K562 (cell line): Measurements from ENCODE around the gene MINDY4. TPM values are rescaled to one million over a fixed set of nuclear protein-coding genes. Genes with fewer than 3 reads are reported as not detected.
A peak's percentile ranks its signal among the peaks of the same experiment; 100 is the strongest.

Experiments used
- ATAC-seq: fragments of 200-7000 bp; cut with Tn5 transposase; 3 replicates; pipeline ENCODE4 v1.9.1; 2020; ENCODE audit warnings: moderate library complexity
- BruUV-seq: library from RNA; stranded (reverse); fragments of 400-500 nt; replicated peaks from 2 replicates; lab custom pipeline; 2021; lab: Mats Ljungman, UMichigan
- CTCF ChIA-PET: fragments of 300-600 bp; formaldehyde crosslinking; extraction: SDS; loops from one replicate; lab custom pipeline; 2021; ENCODE audit warnings: low intra/inter-chr PET ratio; lab: Yijun Ruan, JAX
- POLR2A ChIA-PET: fragments of 300-600, 350-650 bp; sonication (Branson Sonifier 250); formaldehyde crosslinking; extraction: SDS; loops from one replicate; lab custom pipeline; 2021; ENCODE audit warnings: antibody characterized with exemption, inconsistent platforms; lab: Yijun Ruan, JAX
- DNase-seq, 4 experiments: peaks; one replicate each; pipeline versions ENCODE4 v3.0.0 to v3.0.0-alpha.2; 2011 to 2018; ENCODE audit warnings: low spot score in 3 of 4, mixed read lengths in 3 of 4; ENCODE audit errors: extremely low read depth in 1 of 4
- FAIRE-seq: peaks from 2 replicates; lab custom pipeline; 2011; peaks lifted over from hg19 to GRCh38; lab: Jason Lieb, UNC
- H2AFZ ChIP-seq: 2 replicates; pipeline ENCODE4 v1.6.0; 2011; ENCODE audit warnings: low read depth, low read length, control low read depth, inconsistent platforms
- H3K27ac ChIP-seq: fragments of 200-600 bp; 3 replicates; pipeline ENCODE4 v1.8.0; 2011; ENCODE audit warnings: low read depth, mild to moderate bottlenecking, control low read depth, inconsistent platforms, low read length, moderate library complexity, mixed read lengths; ENCODE audit errors: extremely low read depth
- H3K27me3 ChIP-seq, 2 experiments: fragments of 300-600 bp in 1 of 2; 2 replicates in 1 of 2; 3 replicates in 1 of 2; pipeline versions ENCODE4 v1.6.0 to v1.8.0; 2011; ENCODE audit warnings: inconsistent platforms in 2 of 2, low read length in 2 of 2, mild to moderate bottlenecking in 1 of 2, mixed read lengths in 1 of 2, moderate library complexity in 1 of 2; ENCODE audit not compliant: control insufficient read depth in 2 of 2, insufficient read depth in 2 of 2
- H3K36me3 ChIP-seq: fragments of 300-600 bp; 3 replicates; pipeline ENCODE4 v1.8.0; 2011; ENCODE audit warnings: mild to moderate bottlenecking, low read length, inconsistent platforms; ENCODE audit not compliant: control insufficient read depth, insufficient read depth
- H3K4me1 ChIP-seq, 2 experiments: fragments of 200-600 bp in 1 of 2; replicated peaks in 1 of 2; 2 replicates in 1 of 2; 3 replicates in 1 of 2; pipeline versions ENCODE4 v1.5.1 to v1.8.0; 2011; ENCODE audit warnings: inconsistent platforms in 2 of 2, low read length in 2 of 2, mild to moderate bottlenecking in 1 of 2, mixed read lengths in 1 of 2, moderate library complexity in 1 of 2; ENCODE audit not compliant: control insufficient read depth in 2 of 2, insufficient read depth in 2 of 2
- H3K4me2 ChIP-seq: 2 replicates; pipeline ENCODE4 v1.6.1; 2011; ENCODE audit warnings: low read length, control low read depth, inconsistent platforms, mixed read lengths; ENCODE audit not compliant: insufficient read depth
- H3K4me3 ChIP-seq: fragments of 200-600 bp; sonication (generic), shearing (Covaris generic); 2 replicates; pipeline ENCODE4 v1.5.1; 2016; ENCODE audit warnings: control low read depth, inconsistent platforms
- H3K79me2 ChIP-seq: fragments of 200-600 bp; 3 replicates; pipeline ENCODE4 v1.8.0; 2011; ENCODE audit warnings: low read length, inconsistent platforms; ENCODE audit not compliant: control insufficient read depth, insufficient read depth
- H3K9ac ChIP-seq, 2 experiments: 2 replicates each; pipeline versions ENCODE4 v1.6.0 to v1.6.1; 2011; ENCODE audit warnings: low read depth in 2 of 2, low read length in 2 of 2, control low read depth in 1 of 2, inconsistent platforms in 1 of 2, mild to moderate bottlenecking in 1 of 2, mixed read lengths in 1 of 2; ENCODE audit not compliant: insufficient read depth in 1 of 2
- H3K9me1 ChIP-seq: one replicate; pipeline ENCODE4 v1.6.0; 2011; ENCODE audit warnings: inconsistent platforms, mild to moderate bottlenecking, low read length, moderate library complexity; ENCODE audit not compliant: control insufficient read depth, insufficient read depth
- H3K9me3 ChIP-seq: replicated peaks from 2 replicates; pipeline ENCODE4 v1.5.1; 2011; ENCODE audit warnings: low read depth, low read length, inconsistent platforms; ENCODE audit not compliant: control insufficient read depth, insufficient read depth
- H4K20me1 ChIP-seq: replicated peaks from 2 replicates; pipeline ENCODE4 v1.6.1; 2011; ENCODE audit warnings: low read length, inconsistent platforms, mixed read lengths; ENCODE audit not compliant: control insufficient read depth, insufficient read depth
- BRF1 ChIP-seq: IDR thresholded peaks from 3 replicates; pipeline ENCODE4 v1.6.1; 2011; ENCODE audit warnings: borderline replicate concordance, mild to moderate bottlenecking; ENCODE audit not compliant: insufficient read length; ENCODE audit errors: extremely low read depth
- CBX2 ChIP-seq: fragments of 200-600 bp; sonication (generic); IDR thresholded peaks from one replicate; pipeline ENCODE4 v1.6.1; 2012; ENCODE audit warnings: mild to moderate bottlenecking, low read length, inconsistent platforms; ENCODE audit not compliant: insufficient read depth, poor library complexity, severe bottlenecking
- ELF1 ChIP-seq: fragments of 200-800 bp; sonication (Bioruptor generic); IDR thresholded peaks from 2 replicates; pipeline ENCODE4 v1.6.1; 2016; ENCODE audit warnings: missing genetic modification characterization, missing compliant biosample characterization
- FOXK2 ChIP-seq, 2 experiments: fragments of 450-650 bp; IDR thresholded peaks in 1 of 2; conservative IDR thresholded peaks in 1 of 2; 2 replicates each; pipeline ENCODE4 v1.6.1; 2016; ENCODE audit warnings: low read depth in 2 of 2, mild to moderate bottlenecking in 1 of 2
- HEY1 ChIP-seq: fragments of 250-450 bp; sonication (Bioruptor Pico); IDR thresholded peaks from 2 replicates; pipeline ENCODE4 v1.5.0; 2020; ENCODE audit warnings: mild to moderate bottlenecking, moderate library complexity, borderline replicate concordance
- JUNB ChIP-seq: fragments of 450-650 bp; formaldehyde crosslinking; conservative IDR thresholded peaks from 2 replicates; pipeline ENCODE4 v1.4.0; 2020; ENCODE audit warnings: mild to moderate bottlenecking
- KDM1A ChIP-seq, 2 experiments: fragments of 450-650 bp; IDR thresholded peaks; 2 replicates each; pipeline ENCODE4 v1.6.1; 2016; ENCODE audit warnings: mild to moderate bottlenecking in 2 of 2
- KDM4B ChIP-seq, 2 experiments: fragments of 450-650 bp in 1 of 2; sonication (generic) in 1 of 2; IDR thresholded peaks; 2 replicates each; pipeline ENCODE4 v1.6.1; 2016 to 2017; ENCODE audit warnings: borderline replicate concordance in 2 of 2, antibody characterized with exemption in 1 of 2, low read depth in 1 of 2, mild to moderate bottlenecking in 1 of 2
- NCOA1 ChIP-seq: fragments of 450-650 bp; IDR thresholded peaks from 2 replicates; pipeline ENCODE4 v1.6.1; 2016; ENCODE audit warnings: low read depth
- NFYB ChIP-seq: IDR thresholded peaks from 2 replicates; pipeline ENCODE4 v1.6.1; 2011; ENCODE audit warnings: mild to moderate bottlenecking, moderate library complexity; ENCODE audit not compliant: insufficient read length; ENCODE audit errors: extremely low read depth
- NR2F6 ChIP-seq: fragments of 450-650 bp; formaldehyde crosslinking; IDR thresholded peaks from 2 replicates; pipeline ENCODE4 v1.4.0; 2020; ENCODE audit warnings: mild to moderate bottlenecking
- PKNOX1 ChIP-seq: fragments of 450-650 bp; IDR thresholded peaks from 2 replicates; pipeline ENCODE4 v1.6.1; 2016
- POLR2H ChIP-seq: IDR thresholded peaks from 2 replicates; pipeline ENCODE4 v1.6.1; 2016; ENCODE audit warnings: missing genetic modification characterization, low read depth, mild to moderate bottlenecking, control low read depth, missing compliant biosample characterization, moderate library complexity
- SP1 ChIP-seq: sonication (generic); formaldehyde crosslinking; IDR thresholded peaks from 2 replicates; pipeline ENCODE4 v1.8.1; 2022; ENCODE audit warnings: mild to moderate bottlenecking, missing genetic modification reagents
- ZFX ChIP-seq: sonication (generic); formaldehyde crosslinking; IDR thresholded peaks from 2 replicates; pipeline ENCODE4 v1.8.0; 2022; ENCODE audit warnings: mild to moderate bottlenecking, missing genetic modification reagents, moderate library complexity
- ZNF445 ChIP-seq: fragments of 250-450 bp; sonication (Bioruptor Pico); IDR thresholded peaks from 2 replicates; pipeline ENCODE4 v1.4.0; 2020; ENCODE audit warnings: low read depth, mild to moderate bottlenecking, moderate library complexity
- ZNF764 ChIP-seq: fragments of 250-450 bp; sonication (Bioruptor Pico); IDR thresholded peaks from 2 replicates; pipeline ENCODE4 v1.4.0; 2020; ENCODE audit warnings: low read depth, mild to moderate bottlenecking, moderate library complexity
- WGBS: fragments of 100-300 bp; shearing (Covaris generic); methylation state at CpG from one replicate; pipeline ENCODE4 v1.1.6; 2016; ENCODE audit warnings: low coverage, mixed read lengths; ENCODE audit not compliant: insufficient coverage; ENCODE audit errors: missing lambda C conversion rate; 5-methylcytosine and 5-hydroxymethylcytosine counted together
- in situ Hi-C: fragments of 300-500 bp; cut with MboI; formaldehyde crosslinking; loops from 4 replicates; pipeline ENCODE4 v1.15.0; 2018; ENCODE audit warnings: inconsistent platforms, mixed read lengths
- intact Hi-C: fragments of 100-400 bp; cut with micrococcal nuclease; formaldehyde crosslinking; loops from 2 replicates; pipeline ENCODE4 v1.14.2; 2022
- polyA plus RNA-seq, 8 experiments: library from polyadenylated mRNA; depleted of rRNA in 4 of 8; stranded (reverse) in 5 of 8; unstranded in 3 of 8; fragments of >200 nt; fragmentation: Nextera tagmentation in 2 of 8; fragmentation: Illumina TruSeq in 1 of 8; extraction: Ambion mirVana in 2 of 8; extraction: Trizol in 1 of 8; gene quantifications; 2 replicates each; pipeline versions ENCODE4 v1.2.1 to v1.2.3, GENCODE V29; 2011 to 2014; ENCODE audit warnings: inconsistent platforms in 1 of 8, missing spikeins in 1 of 8
- total RNA-seq, 7 experiments: library from RNA; depleted of rRNA in 6 of 7; stranded (reverse); fragments of >200 nt in 6 of 7; fragmentation: Illumina TruSeq in 2 of 7; extraction: Trizol in 2 of 7; gene quantifications; 2 replicates each; pipeline versions ENCODE4 v1.2.1 to v1.2.3, GENCODE V29; 2011 to 2021; ENCODE audit warnings: low replicate concordance in 1 of 7
- TF ChIP-seq, protein P1 (sequence below): fragments of 450-650 bp; IDR thresholded peaks from one replicate; pipeline ENCODE4 v1.6.1; 2018; ENCODE audit warnings: mild to moderate bottlenecking, moderate library complexity; ENCODE audit not compliant: partially characterized antibody

Gene MINDY4
- total and polyA plus RNA-seq, 9 of the 15 experiments (the other 6 are each of a cell fraction or from before 2014, with no cell fraction given) = 2.1 to 16.7 (median 11.0) TPM

- TF ChIP-seq NFYB = no peak
- TF ChIP-seq, all 486 proteins: peak for 76
Measured at GRCh38 chr7:30896783-30897637, 125.8 kb downstream of the MINDY4 start (continued).

GRCh38 chr7:30897770-30898169 lies 126.6 kb downstream of the MINDY4 start:
- H3K4me1 ChIP-seq = peaks cover 31 to 65% of the 10 kb centered on the region in 2 experiments
- ATAC-seq = no peak
- peak overlapping the region; percentile 32; the same call in 2 of the 3 replicates for H3K27ac ChIP-seq
- H3K79me2 ChIP-seq = no peaks in the 10 kb centered on the region
- H3K9me3 ChIP-seq = no peaks in the 10 kb centered on the region
- FAIRE-seq = peak; percentile 11
- H4K20me1 ChIP-seq = no peaks in the 10 kb centered on the region; the same call in 1 of the 2 replicates
- H2AFZ ChIP-seq = no peak overlapping the region
- CTCF ChIA-PET = no interaction called here
- no peak overlapping the region for H3K4me3 ChIP-seq
- peak overlapping the region in 1 of 2 experiments; percentile 77; a peak in 2 of 4 replicates for H3K9ac ChIP-seq
- intact Hi-C loops = loop anchor here (2.0 to 10.0 kb wide), 4 partner anchors 17 to 135 kb away; no protein-coding TSS in a partner anchor
- no peaks in the 10 kb centered on the region for H3K27me3 ChIP-seq
- H3K36me3 ChIP-seq = no peaks in the 10 kb centered on the region
- BruUV-seq = no TSS peak
- no peaks in the 10 kb centered on the region for H3K9me1 ChIP-seq
- WGBS = 7% methylated on average over 2 of the region's 2 CpGs
- in situ Hi-C loops = no loop called here
- POLR2A ChIA-PET = interaction anchor here (0.8 to 1.1 kb wide), 3 partner anchors 12 to 38 kb away, joined by 3 read pairs; no protein-coding TSS in a partner anchor
- no peak for DNase-seq
- H3K4me2 ChIP-seq = peak overlapping the region; percentile 44; the same call in 1 of the 2 replicates
- no peak for TF ChIP-seq POLR2H
- TF ChIP-seq FOXK2 (conservative IDR thresholded peaks at IDR 0.05 in 1 of 2, IDR thresholded peaks at IDR 0.05 in 1 of 2; ENCODE audit: low read depth in 2 of 2) = no peak
- no peak for TF ChIP-seq ZFX (CRISPR knock-in tag)
- TF ChIP-seq ZNF764 = no peak
- no peak for TF ChIP-seq SP1 (CRISPR knock-in tag)
- no peak for TF ChIP-seq NR2F6 (CRISPR knock-in tag)
- TF ChIP-seq, protein P1, sequence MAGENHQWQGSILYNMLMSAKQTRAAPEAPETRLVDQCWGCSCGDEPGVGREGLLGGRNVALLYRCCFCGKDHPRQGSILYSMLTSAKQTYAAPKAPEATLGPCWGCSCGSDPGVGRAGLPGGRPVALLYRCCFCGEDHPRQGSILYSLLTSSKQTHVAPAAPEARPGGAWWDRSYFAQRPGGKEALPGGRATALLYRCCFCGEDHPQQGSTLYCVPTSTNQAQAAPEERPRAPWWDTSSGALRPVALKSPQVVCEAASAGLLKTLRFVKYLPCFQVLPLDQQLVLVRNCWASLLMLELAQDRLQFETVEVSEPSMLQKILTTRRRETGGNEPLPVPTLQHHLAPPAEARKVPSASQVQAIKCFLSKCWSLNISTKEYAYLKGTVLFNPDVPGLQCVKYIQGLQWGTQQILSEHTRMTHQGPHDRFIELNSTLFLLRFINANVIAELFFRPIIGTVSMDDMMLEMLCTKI = no peak
- no peak for TF ChIP-seq NCOA1
- peak in 1 of 2 experiments; percentile 24; a peak in 1 of 4 replicates for TF ChIP-seq KDM1A (IDR thresholded peaks at IDR 0.05)
- TF ChIP-seq ZNF445 (CRISPR knock-in tag) = no peak
- no peak for TF ChIP-seq ELF1 (tag)
- no peak for TF ChIP-seq BRF1
- no peak for TF ChIP-seq HEY1 (CRISPR knock-in tag)
- TF ChIP-seq CBX2 = no peak
- TF ChIP-seq KDM4B (IDR thresholded peaks at IDR 0.05; ENCODE audit: borderline replicate concordance in 2 of 2, low read depth in 1 of 2) = no peak
- no peak for TF ChIP-seq JUNB (CRISPR knock-in tag)
- no peak for TF ChIP-seq PKNOX1
